ENCODE data around the gene TCP1. TPM values are rescaled to one million over a fixed set of nuclear protein-coding genes. Genes with fewer than 3 reads are reported as not detected.
"Not testable (repeated sequence)": the region's sequence is repeated elsewhere in the genome, so short reads cannot be mapped to it uniquely, and the experiment has no call there.

The TCP1 gene
- total RNA-seq, 1 experiment from 2014 or later: 538 TPM

DNA sequence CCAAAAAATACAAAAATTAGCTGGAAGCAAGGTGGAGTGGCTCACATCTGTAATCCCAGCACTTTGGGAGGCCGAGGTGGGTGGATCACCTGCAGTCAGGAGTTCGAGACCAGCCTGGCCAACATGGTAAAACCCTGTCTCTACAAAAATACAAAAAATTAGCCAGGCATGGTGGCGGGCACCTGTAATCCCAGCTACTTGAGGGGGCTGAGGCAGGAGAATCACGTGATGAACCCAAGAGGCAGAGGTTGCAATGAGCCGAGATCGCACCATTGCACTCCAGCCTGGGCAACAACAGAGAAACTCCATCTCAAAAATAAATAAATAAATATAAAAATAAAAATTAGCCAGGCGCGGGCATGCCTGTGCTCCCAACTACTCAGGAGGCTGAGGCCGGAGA is 35.3 kb upstream of the TCP1 start:
- H3K4me1 ChIP-seq; H3K4me3 ChIP-seq; H3K27me3 ChIP-seq; H3K36me3 ChIP-seq; H3K9me3 ChIP-seq (replicated peaks); H3K27ac ChIP-seq; DNase-seq: not testable (repeated sequence)

DNA sequence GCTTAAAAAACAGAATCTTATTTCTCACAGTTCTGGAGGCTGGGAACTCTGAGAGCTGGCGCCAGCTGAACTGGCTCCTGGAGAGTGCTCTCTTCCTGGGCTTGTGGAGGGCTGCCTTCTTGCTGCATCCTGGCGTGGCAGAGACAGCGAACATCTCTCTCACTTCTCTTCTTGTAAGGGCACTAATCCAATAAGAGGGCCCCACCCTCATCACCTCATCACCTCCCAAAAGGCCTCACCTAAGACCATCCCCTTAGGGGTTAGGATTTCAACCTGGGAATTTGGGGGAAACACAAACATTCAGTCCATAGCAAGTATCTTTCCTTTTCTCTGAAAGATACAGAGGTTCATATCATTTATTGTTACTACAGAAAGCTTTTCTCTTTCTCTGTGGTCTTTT is 34.6 kb upstream of the TCP1 start:
- H3K36me3 ChIP-seq: no peaks in the 10 kb centered on the region
- H3K9me3 ChIP-seq (replicated peaks): no peaks in the 10 kb centered on the region
- H3K4me1 ChIP-seq: peaks cover 6% of the 10 kb centered on the region; the same call in 1 of the 2 replicates
- H3K27ac ChIP-seq: no peak overlapping the region
- no peak overlapping the region for H3K4me3 ChIP-seq
- no peaks in the 10 kb centered on the region; the same call in none of the 2 replicates for H3K27me3 ChIP-seq
- DNase-seq: no peak

DNA sequence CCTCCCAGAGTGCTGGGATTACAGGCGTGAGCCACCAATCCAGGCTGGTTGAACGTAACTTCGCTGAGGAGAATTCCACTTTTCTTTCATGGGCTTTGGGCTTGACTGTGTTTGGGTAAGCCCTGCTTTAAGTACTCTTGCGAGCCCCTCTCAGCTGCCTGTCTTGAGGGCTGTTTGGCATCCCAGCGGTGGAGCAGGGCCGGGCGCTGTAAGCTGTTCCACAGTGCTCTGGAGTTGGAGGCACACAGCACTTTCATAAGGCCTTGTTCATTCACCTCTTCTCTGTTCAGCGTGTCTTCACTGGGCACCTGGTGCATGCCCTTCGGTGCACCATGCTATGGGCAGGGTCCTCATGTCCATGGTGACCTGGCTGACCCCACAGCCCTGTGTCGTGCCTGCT is 32.3 kb upstream of the TCP1 start:
- Histone ChIP-seq H3K27me3 (no peaks in the 10 kb centered on the region; the same call in 1 of the 2 replicates), H3K4me3 (no peak overlapping the region), H3K36me3 (no peaks in the 10 kb centered on the region), H3K4me1 (peaks cover 3% of the 10 kb centered on the region; the same call in 1 of the 2 replicates), H3K9me3 (replicated peaks) (no peaks in the 10 kb centered on the region), H3K27ac (no peak overlapping the region)
- no peak for DNase-seq

DNA sequence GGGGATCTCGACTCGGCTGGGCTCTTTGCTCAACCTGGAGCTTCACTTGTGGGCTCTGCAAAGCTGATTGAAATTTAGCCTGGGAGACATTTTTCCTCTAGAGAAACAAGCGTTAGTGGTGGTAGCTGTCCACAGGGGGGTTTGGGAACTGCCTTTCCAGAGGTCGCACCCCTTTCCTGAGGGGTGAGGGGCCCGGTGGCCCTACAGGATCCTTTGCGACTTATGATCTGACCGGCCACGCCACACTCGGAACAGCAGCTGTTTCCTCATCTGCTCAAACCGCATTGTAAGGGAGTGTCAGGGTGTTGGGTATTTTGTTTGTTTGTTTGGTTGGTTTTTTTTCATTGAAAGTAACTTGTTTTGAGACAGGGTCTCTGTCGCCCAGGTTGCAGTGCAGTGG is 31.7 kb upstream of the TCP1 start:
- DNase-seq: no peak
- peaks cover 3% of the 10 kb centered on the region; the same call in 1 of the 2 replicates for H3K4me1 ChIP-seq
- no peaks in the 10 kb centered on the region for H3K9me3 ChIP-seq (replicated peaks)
- no peaks in the 10 kb centered on the region; the same call in 1 of the 2 replicates for H3K27me3 ChIP-seq
- no peaks in the 10 kb centered on the region for H3K36me3 ChIP-seq
- H3K27ac ChIP-seq: no peak overlapping the region
- H3K4me3 ChIP-seq: no peak overlapping the region

DNA sequence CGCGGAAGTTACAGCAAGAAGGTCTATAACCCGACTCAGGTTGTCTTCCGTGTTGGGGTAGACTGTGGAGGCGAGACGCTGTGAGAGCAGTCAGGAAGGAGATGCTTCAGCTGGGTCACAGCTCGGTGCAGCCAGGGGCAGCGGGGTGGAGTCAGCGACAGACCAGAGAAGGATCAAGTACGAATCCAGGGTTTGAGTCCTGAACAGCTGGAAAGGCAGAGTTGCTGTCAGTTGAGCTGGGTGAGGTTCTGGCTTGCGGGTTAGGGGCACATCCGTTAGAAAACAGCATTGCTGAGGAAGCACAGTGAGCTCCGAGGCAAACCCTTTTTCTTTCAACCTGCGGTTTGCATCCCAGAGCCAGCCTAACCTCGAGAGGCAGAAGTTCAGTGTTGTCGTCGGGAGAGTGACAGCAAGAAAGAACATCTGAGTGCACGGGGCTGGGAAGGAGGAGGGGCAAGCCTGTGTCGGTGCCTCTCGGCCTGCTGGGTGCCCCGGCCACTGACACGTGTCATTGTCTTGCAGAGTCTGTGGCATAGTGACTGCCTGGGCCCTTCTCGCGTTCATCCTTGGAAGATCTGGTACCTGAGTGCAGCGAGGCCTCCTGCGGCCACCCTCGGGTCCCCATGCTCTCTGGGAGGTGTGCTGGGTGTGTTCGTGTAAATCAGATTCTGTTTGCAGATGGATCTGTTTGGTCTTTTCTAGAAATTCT is 30.7 kb upstream of the TCP1 start:
- no peaks in the 10 kb centered on the region for H3K9me3 ChIP-seq (replicated peaks)
- H3K27ac ChIP-seq: no peak overlapping the region
- H3K27me3 ChIP-seq: no peaks in the 10 kb centered on the region; the same call in 1 of the 2 replicates
- peak overlapping the region; percentile 17 for H3K4me3 ChIP-seq
- DNase-seq: peak; percentile 77 to 84
- H3K36me3 ChIP-seq: no peaks in the 10 kb centered on the region
- peaks cover 3% of the 10 kb centered on the region; the same call in 1 of the 2 replicates for H3K4me1 ChIP-seq

DNA sequence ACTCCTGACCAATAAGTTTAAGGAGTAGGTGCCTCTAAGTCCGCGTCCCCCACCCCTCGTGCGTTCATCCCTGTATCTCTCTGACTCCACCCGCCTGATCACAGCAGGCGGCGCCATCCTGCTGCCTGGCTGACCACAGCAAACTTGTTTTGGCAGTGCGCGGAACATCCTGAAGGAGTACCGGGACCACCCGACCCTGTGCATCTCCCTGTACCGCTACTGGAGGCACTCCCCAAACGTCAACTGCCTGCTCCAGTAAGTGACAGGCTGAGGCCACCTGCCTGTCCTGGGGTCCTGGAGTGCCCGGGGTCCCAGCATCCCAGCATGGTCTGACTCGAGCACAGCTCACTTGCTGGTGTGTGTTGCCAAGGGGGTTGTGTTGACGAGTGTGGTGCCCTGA is 29.7 kb upstream of the TCP1 start:
- peaks cover 3% of the 10 kb centered on the region; the same call in 1 of the 2 replicates for H3K4me1 ChIP-seq
- H3K27me3 ChIP-seq: no peaks in the 10 kb centered on the region; the same call in 1 of the 2 replicates
- DNase-seq: no peak
- no peaks in the 10 kb centered on the region for H3K9me3 ChIP-seq (replicated peaks)
- no peak overlapping the region for H3K4me3 ChIP-seq
- H3K36me3 ChIP-seq: no peaks in the 10 kb centered on the region
- H3K27ac ChIP-seq: no peak overlapping the region

DNA sequence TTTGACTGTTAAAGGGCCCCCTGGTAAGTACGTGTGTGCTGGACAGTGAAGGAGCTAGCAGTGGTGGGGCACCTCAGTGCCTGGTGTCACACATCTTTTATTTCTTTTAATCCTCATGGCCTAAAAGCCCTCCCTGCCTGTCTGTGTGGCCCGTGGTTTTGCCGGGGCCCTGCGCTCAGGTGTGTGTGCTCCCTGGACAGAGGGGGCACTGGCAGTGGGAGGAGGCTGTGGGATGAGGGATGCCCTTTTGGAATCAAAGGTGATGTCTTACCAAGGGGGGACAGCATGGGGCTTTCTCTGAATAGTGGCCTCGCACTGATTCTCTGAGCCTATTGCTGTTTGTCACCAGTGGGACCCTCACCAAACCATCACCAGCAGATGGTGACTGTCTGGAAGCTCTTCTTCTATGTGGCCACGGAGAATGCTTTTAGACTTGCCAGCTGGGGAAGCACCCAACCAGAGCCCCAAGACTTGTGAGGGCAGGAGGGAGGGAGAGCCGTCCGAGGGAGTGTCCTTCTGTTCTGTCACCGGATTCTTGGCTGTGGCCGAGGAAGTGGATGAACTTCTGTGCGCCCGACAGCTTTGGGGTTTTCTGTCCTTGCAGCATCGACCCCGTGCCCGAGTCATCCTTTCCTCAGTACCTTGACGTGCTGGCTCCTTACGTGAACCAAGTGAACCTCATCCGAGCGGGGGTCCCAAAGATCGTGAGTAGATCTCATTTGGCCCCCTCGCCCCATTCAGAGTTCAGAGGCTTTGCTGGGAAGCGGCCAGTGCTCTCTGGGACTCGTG is 28.7 kb upstream of the TCP1 start:
- Histone ChIP-seq H3K4me1 (peaks cover 3% of the 10 kb centered on the region; the same call in 1 of the 2 replicates), H3K27ac (no peak overlapping the region), H3K4me3 (no peak overlapping the region), H3K27me3 (peaks cover 2% of the 10 kb centered on the region), H3K9me3 (replicated peaks) (no peaks in the 10 kb centered on the region), H3K36me3 (no peaks in the 10 kb centered on the region)
- no peak for DNase-seq

DNA sequence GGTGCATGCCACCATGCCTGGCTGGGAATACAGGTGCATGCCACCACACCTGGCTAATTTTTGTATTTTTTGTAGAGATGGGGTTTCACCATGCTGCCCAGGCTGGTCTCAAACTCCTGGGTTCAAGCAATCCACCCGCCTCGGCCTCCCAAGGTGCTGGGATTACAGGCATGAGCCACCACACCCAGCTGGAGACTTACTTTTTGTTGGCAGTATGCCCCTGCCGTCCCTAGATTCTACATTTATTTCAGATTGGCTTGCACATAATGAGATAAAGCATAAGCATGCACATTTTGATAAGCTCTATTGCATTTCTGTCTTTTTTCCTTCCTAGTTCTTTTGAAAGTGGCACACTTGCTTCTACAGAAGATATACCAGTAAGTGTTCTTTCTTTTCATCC is 27.4 kb upstream of the TCP1 start:
- not testable (repeated sequence) for H3K9me3 ChIP-seq (replicated peaks); H3K27ac ChIP-seq; H3K36me3 ChIP-seq; H3K4me1 ChIP-seq; H3K4me3 ChIP-seq; DNase-seq
- peaks cover 13% of the 10 kb centered on the region for H3K27me3 ChIP-seq

DNA sequence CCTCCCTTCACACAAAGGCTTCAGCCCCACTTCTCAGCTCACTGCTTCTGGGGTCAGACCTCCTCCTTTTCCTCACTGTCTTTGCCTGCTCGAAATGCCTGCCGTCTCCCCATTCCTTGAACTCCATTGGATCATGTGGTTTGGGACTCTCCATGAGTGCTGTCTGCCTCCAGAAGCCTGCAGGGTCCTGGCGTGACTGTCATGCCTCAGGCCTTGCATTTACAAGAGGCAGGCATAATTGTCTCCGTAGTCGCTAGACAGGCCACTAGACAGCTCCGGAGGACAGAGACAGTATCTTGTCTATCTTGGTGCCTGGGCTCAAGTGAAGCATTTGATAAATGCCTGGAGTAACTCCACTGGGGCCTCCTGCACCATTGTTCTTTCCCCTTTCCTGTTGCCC is 26.0 kb upstream of the TCP1 start:
- H3K4me1 ChIP-seq: peaks cover 3% of the 10 kb centered on the region; the same call in 1 of the 2 replicates
- DNase-seq: no peak
- H3K9me3 ChIP-seq (replicated peaks): no peaks in the 10 kb centered on the region
- H3K4me3 ChIP-seq: no peak overlapping the region
- no peak overlapping the region for H3K27ac ChIP-seq
- peaks cover 13% of the 10 kb centered on the region for H3K27me3 ChIP-seq
- H3K36me3 ChIP-seq: no peaks in the 10 kb centered on the region

DNA sequence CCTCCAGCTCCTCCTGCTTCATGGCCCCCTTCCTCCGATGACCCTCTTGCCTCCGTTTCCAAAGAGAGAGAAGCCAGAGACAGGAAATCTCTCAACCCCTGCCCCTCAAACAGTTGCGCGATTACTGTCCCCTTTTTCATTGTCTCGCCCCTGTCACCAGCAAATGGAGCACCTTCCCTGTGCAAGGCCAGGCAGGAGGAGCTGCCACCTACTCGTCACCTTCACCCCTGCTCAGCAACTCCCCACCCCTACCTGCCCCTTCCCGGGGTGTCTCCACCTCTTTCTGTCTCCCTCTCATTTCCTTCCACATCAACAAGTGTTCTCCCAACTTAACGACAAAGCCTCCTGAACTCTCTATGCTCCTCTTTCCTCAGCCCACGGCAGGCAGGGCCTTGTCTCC is 24.4 kb upstream of the TCP1 start:
- H3K4me3 ChIP-seq: no peak overlapping the region
- no peak for DNase-seq
- no peaks in the 10 kb centered on the region for H3K9me3 ChIP-seq (replicated peaks)
- no peaks in the 10 kb centered on the region for H3K36me3 ChIP-seq
- no peak overlapping the region for H3K27ac ChIP-seq
- peaks cover 13% of the 10 kb centered on the region for H3K27me3 ChIP-seq
- no peaks in the 10 kb centered on the region for H3K4me1 ChIP-seq

DNA sequence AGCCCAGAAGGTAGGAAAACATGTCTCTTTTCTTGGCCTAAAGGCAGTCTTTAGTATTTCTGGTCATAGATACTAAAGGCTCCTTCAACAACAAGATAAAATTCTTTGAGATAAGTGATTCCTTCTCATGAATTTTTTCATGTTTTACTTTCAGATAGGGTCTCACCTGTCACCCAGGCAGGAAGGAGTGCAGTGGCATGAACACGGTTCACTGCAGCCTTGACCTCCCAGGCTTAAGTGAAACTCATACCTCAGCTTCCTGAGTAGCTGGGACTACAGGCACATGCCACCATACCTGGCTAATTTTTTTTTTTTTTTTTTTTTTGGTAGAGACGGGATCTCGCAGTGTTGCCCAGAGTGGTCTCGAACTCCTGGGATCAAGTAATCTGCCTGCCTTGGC is 19.7 kb upstream of the TCP1 start:
- DNase-seq: no peak
- H3K27ac ChIP-seq: no peak overlapping the region
- H3K27me3 ChIP-seq: peaks cover 13% of the 10 kb centered on the region
- no peaks in the 10 kb centered on the region for H3K4me1 ChIP-seq
- H3K4me3 ChIP-seq: no peak overlapping the region
- H3K36me3 ChIP-seq: no peaks in the 10 kb centered on the region
- H3K9me3 ChIP-seq (replicated peaks): no peaks in the 10 kb centered on the region

DNA sequence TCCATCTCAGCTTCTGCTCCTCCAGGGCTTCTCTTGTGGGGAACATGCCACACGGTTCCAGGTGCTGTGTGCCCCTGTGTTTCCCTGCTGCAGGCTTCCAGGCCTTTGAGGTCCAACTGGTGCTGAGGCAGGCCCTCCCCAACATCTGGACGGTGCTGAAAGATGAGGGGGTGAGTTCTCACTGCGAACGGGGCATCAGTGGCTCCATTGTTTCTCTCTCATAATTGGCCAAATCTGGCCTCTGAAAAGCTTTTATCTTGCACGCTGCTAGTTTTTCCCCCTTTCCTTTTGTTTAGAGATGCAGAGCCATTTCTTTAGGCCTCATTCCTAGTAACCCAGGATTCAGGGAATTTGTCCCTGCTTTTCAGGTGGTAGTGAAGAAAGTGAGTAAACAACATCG is 19.2 kb upstream of the TCP1 start:
- Histone ChIP-seq H3K4me1 (no peaks in the 10 kb centered on the region), H3K27ac (no peak overlapping the region), H3K9me3 (replicated peaks) (no peaks in the 10 kb centered on the region), H3K36me3 (no peaks in the 10 kb centered on the region), H3K27me3 (peaks cover 13% of the 10 kb centered on the region), H3K4me3 (no peak overlapping the region)
- no peak for DNase-seq

DNA sequence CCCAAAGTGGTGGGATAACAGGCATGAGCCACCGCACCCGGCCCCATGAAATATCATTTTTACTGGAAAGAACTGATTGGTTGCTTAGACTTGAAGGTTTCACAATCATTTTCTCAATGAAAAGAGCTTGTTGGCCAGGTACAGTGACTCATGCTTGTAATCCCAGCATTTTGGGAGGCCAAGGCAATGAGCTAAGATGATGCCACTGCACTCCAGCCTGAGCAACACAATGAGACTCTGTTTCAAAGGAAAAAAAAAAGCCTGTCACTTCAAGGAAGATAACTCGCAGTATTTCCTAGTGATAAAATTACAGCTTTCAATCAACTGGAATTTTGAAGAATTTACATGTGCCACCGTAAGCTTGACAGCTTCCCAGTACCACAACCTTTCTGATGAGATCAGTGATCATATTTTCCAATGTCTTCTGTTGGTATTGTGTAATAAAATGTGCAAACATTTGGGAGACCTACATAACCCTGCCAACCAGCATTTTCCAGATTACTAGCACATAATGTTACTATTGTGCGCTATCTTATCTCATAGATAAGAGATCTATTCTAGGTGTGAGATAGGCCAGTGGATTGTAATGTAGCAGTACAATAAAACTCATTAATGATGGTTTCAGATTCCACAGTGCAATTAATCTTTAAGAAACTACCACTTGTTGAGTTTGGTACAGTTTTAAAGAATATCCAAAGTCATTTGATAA is 17.9 kb upstream of the TCP1 start:
- H3K27ac ChIP-seq: no peak overlapping the region
- H3K4me3 ChIP-seq: no peak overlapping the region
- H3K27me3 ChIP-seq: peaks cover 3% of the 10 kb centered on the region
- H3K4me1 ChIP-seq: no peaks in the 10 kb centered on the region
- no peaks in the 10 kb centered on the region for H3K9me3 ChIP-seq (replicated peaks)
- H3K36me3 ChIP-seq: no peaks in the 10 kb centered on the region
- no peak for DNase-seq

DNA sequence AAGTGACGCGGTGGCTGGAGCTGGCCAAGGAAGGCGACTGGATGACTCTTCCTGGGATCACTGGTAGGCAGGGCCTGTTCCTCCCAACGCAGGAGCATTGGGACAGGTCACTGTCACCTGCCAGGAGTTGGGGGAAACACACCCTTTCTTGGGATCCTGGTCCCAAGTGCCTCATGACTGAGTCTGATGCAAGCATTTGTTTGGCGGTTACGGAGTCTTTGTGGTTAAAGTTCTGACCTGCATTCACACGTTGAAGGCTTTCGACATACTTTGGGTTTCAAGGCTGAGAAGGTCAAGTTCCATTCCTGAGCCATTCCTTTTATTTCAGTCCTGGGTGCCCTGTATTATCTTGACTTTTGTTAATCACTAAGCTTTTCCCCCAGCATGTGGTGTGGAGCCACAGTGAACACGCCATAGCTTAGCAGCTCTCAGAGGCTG is 16.6 kb upstream of the TCP1 start:
- Histone ChIP-seq H3K27me3 (no peaks in the 10 kb centered on the region; the same call in none of the 2 replicates), H3K4me3 (no peak overlapping the region), H3K27ac (no peak overlapping the region), H3K4me1 (no peaks in the 10 kb centered on the region), H3K36me3 (no peaks in the 10 kb centered on the region), H3K9me3 (replicated peaks) (no peaks in the 10 kb centered on the region)
- peak in 1 of 2 experiments; percentile 32 for DNase-seq
